ENCODE results near the gene AUTS2.

Gene AUTS2

GRCh38 chr7:70676243-70676642, 1078.0 kb downstream of the AUTS2 start:
- no peak overlapping the region for H3K4me3 ChIP-seq (ENCODE audit: low read depth, low read length)
- TF ChIP-seq CTCF (IDR thresholded peaks at IDR 0.05; ENCODE audit: low read depth, low read length, missing control alignments), result no peak
- DNase-seq (ENCODE audit: low read depth), result no peak

- TF ChIP-seq CTCF (IDR thresholded peaks at IDR 0.05; ENCODE audit: low read depth, low read length, missing control alignments), result no peak
- H3K4me3 ChIP-seq (ENCODE audit: low read depth, low read length), result no peak overlapping the region
- DNase-seq (ENCODE audit: low read depth), result no peak
Measured at GRCh38 chr7:70678621-70679251, 1080.5 kb downstream of the AUTS2 start.

GRCh38 chr7:70679661-70680060, 1081.4 kb downstream of the AUTS2 start:
- no peak for DNase-seq (ENCODE audit: low read depth)

GRCh38 chr7:70680306-70680705, 1082.0 kb downstream of the AUTS2 start:
- no peak for TF ChIP-seq CTCF (IDR thresholded peaks at IDR 0.05; ENCODE audit: low read depth, low read length, missing control alignments)

More at GRCh38 chr7:70679661-70680060, 1081.4 kb downstream of the AUTS2 start:
- TF ChIP-seq CTCF (IDR thresholded peaks at IDR 0.05; ENCODE audit: low read depth, low read length, missing control alignments), result no peak
- no peak overlapping the region for H3K4me3 ChIP-seq (ENCODE audit: low read depth, low read length)

GRCh38 chr7:70680743-70681468, 1082.6 kb downstream of the AUTS2 start:
- no peak for DNase-seq (ENCODE audit: low read depth)
- TF ChIP-seq CTCF (IDR thresholded peaks at IDR 0.05; ENCODE audit: low read depth, low read length, missing control alignments), result no peak
- H3K4me3 ChIP-seq (ENCODE audit: low read depth, low read length), result no peak overlapping the region

More at GRCh38 chr7:70680306-70680705, 1082.0 kb downstream of the AUTS2 start:
- no peak for DNase-seq (ENCODE audit: low read depth)
- H3K4me3 ChIP-seq (ENCODE audit: low read depth, low read length), result no peak overlapping the region

GRCh38 chr7:70681469-70682350, 1083.4 kb downstream of the AUTS2 start:
- peak overlapping the region; percentile 28; the same call in 1 of the 2 replicates for H3K4me3 ChIP-seq (ENCODE audit: low read depth, low read length)
- no peak for TF ChIP-seq CTCF (IDR thresholded peaks at IDR 0.05; ENCODE audit: low read depth, low read length, missing control alignments)
- DNase-seq (ENCODE audit: low read depth), result no peak

Data from GM12864 (cell line).